Astrocyte (in vitro differentiated cells and primary cell): ENCODE results near the gene REP15.

Experiments used
- CTCF ChIP-seq: IDR thresholded peaks from 2 replicates; pipeline ENCODE4 v1.5.1; 2011; ENCODE audit warnings: low read depth, mild to moderate bottlenecking, inconsistent platforms, low read length, moderate library complexity; ENCODE audit not compliant: insufficient read depth
- EZH2 ChIP-seq: IDR thresholded peaks from 2 replicates; pipeline ENCODE4 v1.6.1; 2012; ENCODE audit warnings: mild to moderate bottlenecking, low read length, inconsistent platforms; ENCODE audit not compliant: insufficient read depth

GRCh38 chr12:27682534-27682933 lies 13.7 kb upstream of the REP15 start:
- no peak for TF ChIP-seq CTCF
- no peak for TF ChIP-seq EZH2
